Rectal smooth muscle tissue (tissue), 1 donor: Measurements from ENCODE around the gene SERPINB10.

Experiments
- H3K27ac ChIP-seq: one replicate; pipeline ENCODE4 v1.7.0; 2013; ENCODE audit warnings: low read depth, low read length, inconsistent platforms
- H3K27me3 ChIP-seq: one replicate; pipeline ENCODE4 v1.7.0; 2013; ENCODE audit warnings: low read length; ENCODE audit not compliant: control insufficient read depth, insufficient read depth
- H3K36me3 ChIP-seq: one replicate; pipeline ENCODE4 v1.7.0; 2013; ENCODE audit warnings: low read length; ENCODE audit not compliant: control insufficient read depth, insufficient read depth
- H3K4me1 ChIP-seq: one replicate; pipeline ENCODE4 v1.7.0; 2013; ENCODE audit warnings: low read length; ENCODE audit not compliant: control insufficient read depth, insufficient read depth
- H3K4me3 ChIP-seq: one replicate; pipeline ENCODE4 v1.7.0; 2013; ENCODE audit warnings: low read length
- H3K9ac ChIP-seq: one replicate; pipeline ENCODE4 v1.7.0; 2013; ENCODE audit warnings: low read length

Gene SERPINB10

GRCh38 chr18:63980896-63981460 is 73.2 kb downstream of the SERPINB10 start:
- Histone ChIP-seq H3K27ac (no peak overlapping the region), H3K27me3 (no peaks in the 10 kb centered on the region), H3K36me3 (no peaks in the 10 kb centered on the region), H3K4me3 (no peak overlapping the region), H3K9ac (no peak overlapping the region), H3K4me1 (no peaks in the 10 kb centered on the region)

GRCh38 chr18:63981719-63982118 is 74.0 kb downstream of the SERPINB10 start:
- Histone ChIP-seq H3K4me3 (no peak overlapping the region), H3K27ac (no peak overlapping the region), H3K9ac (no peak overlapping the region), H3K36me3 (no peaks in the 10 kb centered on the region), H3K27me3 (no peaks in the 10 kb centered on the region), H3K4me1 (no peaks in the 10 kb centered on the region)

- no peaks in the 10 kb centered on the region for H3K4me1 ChIP-seq
These were observed 74.6 kb downstream of the SERPINB10 start for GRCh38 chr18:63982361-63982760.

More at GRCh38 chr18:63982361-63982760, 74.6 kb downstream of the SERPINB10 start:
- no peaks in the 10 kb centered on the region for H3K36me3 ChIP-seq
- no peak overlapping the region for H3K27ac ChIP-seq
- H3K27me3 ChIP-seq = no peaks in the 10 kb centered on the region
- no peak overlapping the region for H3K9ac ChIP-seq
- H3K4me3 ChIP-seq = no peak overlapping the region
